Muscle of leg (tissue), 11 donors: ENCODE measurements around the gene HLF. TPM values are rescaled to one million over a fixed set of nuclear protein-coding genes. Genes with fewer than 3 reads are reported as not detected.
A peak's percentile ranks its signal among the peaks of the same experiment; 100 is the strongest.

ENCODE experiments used
- DNase-seq: peaks from one replicate; pipeline ENCODE4 v3.0.0; 2013
- H3K27ac ChIP-seq: one replicate; pipeline ENCODE4 v1.5.1; 2013; ENCODE audit warnings: mild to moderate bottlenecking, low read length, control low read depth
- H3K27me3 ChIP-seq: one replicate; pipeline ENCODE4 v1.6.1; 2013; ENCODE audit warnings: low read length; ENCODE audit not compliant: control insufficient read depth, insufficient read depth
- H3K36me3 ChIP-seq: one replicate; pipeline ENCODE4 v1.6.1; 2013; ENCODE audit warnings: low read length; ENCODE audit not compliant: control insufficient read depth, insufficient read depth
- H3K4me1 ChIP-seq: one replicate; pipeline ENCODE4 v1.6.1; 2013; ENCODE audit warnings: low read length; ENCODE audit not compliant: control insufficient read depth, insufficient read depth
- H3K4me3 ChIP-seq: one replicate; pipeline ENCODE4 v1.5.1; 2013; ENCODE audit warnings: low read length, control low read depth
- H3K9me3 ChIP-seq: replicated peaks from 2 replicates; pipeline ENCODE4 v1.6.1; 2013; ENCODE audit warnings: low read depth, low read length; ENCODE audit not compliant: control insufficient read depth
- WGBS: methylation state at CpG from one replicate; pipeline ENCODE4 v1.1.5; 2013; ENCODE audit warnings: missing lambda C conversion rate; ENCODE audit not compliant: insufficient coverage; 5-methylcytosine and 5-hydroxymethylcytosine counted together
- polyA plus RNA-seq, 8 donors: library from polyadenylated mRNA; unstranded; fragments of 120-200 nt; gene quantifications; one replicate each; pipeline versions ENCODE4 v1.2.1 to v1.2.3, GENCODE V29; 2013; ENCODE audit warnings: inconsistent platforms in 1 of 8, low replicate concordance in 1 of 8; ENCODE audit not compliant: insufficient read length in 8 of 8, insufficient read depth in 1 of 8
- total RNA-seq: library from RNA; stranded (reverse); fragments of 120-200 nt; gene quantifications from one replicate; pipeline ENCODE4 v1.2.4, GENCODE V29; 2013

The HLF gene
- total and polyA plus RNA-seq, 9 donors: 3.3 to 5.9 (median 4.2) TPM

DNA sequence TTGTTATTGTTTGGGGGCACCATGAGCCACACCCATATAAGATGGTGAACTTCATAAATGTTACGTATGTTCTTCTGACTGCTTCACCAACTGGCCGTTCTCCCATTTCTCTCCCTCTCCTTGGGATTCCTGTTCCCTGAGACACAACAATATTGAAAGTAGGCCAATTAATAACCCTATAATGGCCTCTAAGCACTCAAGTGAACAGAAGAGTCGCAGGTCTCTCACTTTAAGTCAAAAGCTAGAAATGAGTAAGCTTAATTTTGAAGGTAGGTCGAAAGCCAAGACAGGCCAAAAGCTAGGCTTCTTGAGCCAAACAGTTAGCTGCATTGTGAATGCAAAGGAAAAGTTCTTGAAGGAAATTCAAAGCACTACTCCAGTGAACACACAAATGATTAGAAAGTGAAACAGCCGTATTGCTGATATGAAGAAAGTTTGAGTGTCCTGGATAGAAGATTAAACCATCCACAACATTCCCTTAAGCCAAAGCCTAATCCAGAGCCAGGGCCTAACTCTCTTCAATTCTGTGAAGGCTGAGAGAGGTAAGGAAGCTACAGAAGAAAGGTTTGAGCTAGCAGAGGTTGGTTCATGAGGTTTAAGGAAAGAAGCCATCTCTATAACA lies 25.8 kb downstream of the HLF start:
- no peak overlapping the region for H3K27ac ChIP-seq
- WGBS: 60% methylated on average over 1 of the region's 5 CpGs

DNA sequence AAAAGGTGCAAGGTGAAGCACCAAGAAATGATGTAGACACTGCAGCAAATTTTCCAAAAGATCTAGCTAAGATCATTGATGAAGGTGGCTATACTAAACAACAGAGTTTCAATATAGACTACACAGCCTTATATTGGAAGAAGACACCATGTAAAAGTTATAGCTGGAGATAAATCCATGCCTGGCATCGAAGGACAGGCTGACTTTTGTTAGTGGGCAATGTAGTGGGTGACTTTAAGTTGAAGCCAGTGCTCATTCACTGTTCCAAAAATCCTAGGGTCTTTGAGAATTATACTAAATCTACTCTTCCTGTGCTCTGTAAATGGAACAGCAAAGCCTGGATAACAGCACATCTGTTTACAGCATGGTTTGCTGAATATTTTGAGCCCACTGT lies 26.4 kb downstream of the HLF start:
- peaks cover 8% of the 10 kb centered on the region for H3K4me1 ChIP-seq
- H3K36me3 ChIP-seq: peaks cover 2% of the 10 kb centered on the region
- no CpG with 5 or more reads among the region's 1 CpG for WGBS
- peaks cover 5% of the 10 kb centered on the region for H3K9me3 ChIP-seq
- no peaks in the 10 kb centered on the region for H3K27me3 ChIP-seq
- H3K27ac ChIP-seq: no peak overlapping the region
- no peak for DNase-seq
- no peak overlapping the region for H3K4me3 ChIP-seq

More for the DNA sequence above, 25.8 kb downstream of the HLF start:
- H3K4me1 ChIP-seq: peaks cover 14% of the 10 kb centered on the region
- no peak overlapping the region for H3K4me3 ChIP-seq
- DNase-seq: no peak
- peaks cover 2% of the 10 kb centered on the region for H3K36me3 ChIP-seq
- no peaks in the 10 kb centered on the region for H3K27me3 ChIP-seq
- peaks cover 5% of the 10 kb centered on the region for H3K9me3 ChIP-seq

DNA sequence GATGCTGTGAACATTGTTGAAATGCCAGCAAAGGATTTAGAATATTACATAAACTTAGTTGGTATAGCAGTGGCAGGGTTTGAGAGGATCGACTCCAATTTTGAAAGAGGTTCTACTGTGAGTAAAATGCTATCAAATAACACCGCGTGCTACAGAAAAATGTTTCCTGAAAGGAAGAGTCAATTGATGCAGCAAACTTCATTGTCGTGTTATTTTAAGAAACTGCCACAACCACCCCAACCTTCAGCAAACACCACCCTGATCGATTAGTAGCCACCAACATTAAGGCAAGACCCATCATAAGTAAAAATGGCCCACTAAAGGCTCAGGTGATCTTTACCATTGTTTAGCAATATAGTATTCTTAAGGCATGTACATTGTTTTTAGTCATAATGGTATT lies 27.3 kb downstream of the HLF start:
- no peaks in the 10 kb centered on the region for H3K27me3 ChIP-seq
- H3K4me1 ChIP-seq: peaks cover 4% of the 10 kb centered on the region
- H3K36me3 ChIP-seq: peaks cover 2% of the 10 kb centered on the region
- no peak overlapping the region for H3K27ac ChIP-seq
- no peak overlapping the region for H3K4me3 ChIP-seq
- H3K9me3 ChIP-seq: peaks cover 5% of the 10 kb centered on the region
- no CpG with 5 or more reads among the region's 5 CpGs for WGBS
- DNase-seq: no peak

DNA sequence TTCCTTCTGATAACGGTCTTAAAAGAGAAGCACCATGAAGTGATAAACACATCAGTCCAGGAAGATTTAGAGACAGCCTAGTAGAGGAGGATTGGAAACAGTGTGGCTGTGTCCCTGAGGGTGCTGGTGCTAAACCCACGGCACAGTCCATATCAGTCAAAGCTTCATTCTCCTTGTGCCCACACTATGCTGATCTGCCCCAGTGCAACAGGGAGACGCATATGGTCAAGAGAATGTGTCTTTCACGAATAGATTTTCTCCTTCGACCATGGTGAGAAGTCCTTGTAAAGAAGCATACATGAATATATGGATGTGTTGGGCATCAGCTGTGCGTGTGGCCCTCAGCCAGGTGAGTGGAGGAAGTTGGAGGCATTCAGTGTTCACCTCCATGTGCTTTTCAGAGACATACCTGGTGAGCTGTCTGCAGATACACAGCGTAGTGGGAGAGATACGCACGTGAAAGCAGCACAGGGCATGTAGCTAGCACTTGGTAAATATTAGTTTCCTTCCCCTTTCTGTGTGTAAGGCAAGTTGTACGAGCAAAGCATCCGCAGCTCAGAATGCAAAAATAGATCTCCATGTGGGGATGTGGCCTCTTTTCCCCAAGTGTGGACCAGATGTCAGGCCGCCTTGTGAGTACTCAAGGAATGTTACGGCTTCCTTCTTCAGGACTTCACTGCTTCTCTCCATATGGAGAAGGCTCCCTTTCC lies 29.4 kb downstream of the HLF start:
- 65% methylated on average over 7 of the region's 13 CpGs for WGBS
- Histone ChIP-seq H3K4me3 (no peak overlapping the region), H3K9me3 (peaks cover 5% of the 10 kb centered on the region), H3K27ac (no peak overlapping the region), H3K27me3 (no peaks in the 10 kb centered on the region), H3K4me1 (peaks cover 4% of the 10 kb centered on the region), H3K36me3 (no peaks in the 10 kb centered on the region)
- peak; percentile 34 for DNase-seq

DNA sequence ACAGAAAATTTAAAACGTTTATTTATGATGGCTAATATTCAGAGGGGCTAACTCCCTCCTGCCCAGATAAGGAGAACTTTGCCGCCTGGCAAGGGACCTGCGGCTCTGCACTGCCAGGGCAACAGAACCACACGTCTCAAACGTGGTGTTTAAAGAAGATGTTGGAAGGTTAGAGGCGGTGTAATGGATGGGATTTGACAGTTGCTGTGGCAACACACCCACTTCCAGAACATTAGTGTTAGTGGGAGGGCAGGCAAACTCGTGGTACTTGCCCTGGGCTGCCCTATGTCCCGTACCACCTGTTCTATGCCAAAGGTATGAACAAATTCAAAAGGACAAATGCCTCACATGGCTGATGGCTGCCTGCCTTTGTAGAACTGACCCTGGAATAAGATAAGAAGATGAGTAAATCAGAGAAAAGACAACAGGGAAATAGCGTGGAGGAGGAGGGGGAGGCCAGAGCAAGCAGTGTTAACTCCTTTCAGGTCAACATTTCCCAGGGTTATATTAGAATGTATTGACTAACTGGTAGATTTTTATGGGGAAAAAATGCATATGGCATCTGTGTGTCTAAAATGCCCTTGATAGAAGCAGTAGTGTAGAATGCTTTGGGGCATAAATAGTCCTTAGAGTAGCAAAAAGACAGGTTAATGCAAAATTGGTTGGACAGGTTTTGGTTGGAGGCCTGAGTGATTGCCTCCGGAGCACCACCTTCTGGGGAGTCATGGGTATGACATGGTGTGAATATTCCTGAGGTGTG lies 30.8 kb downstream of the HLF start:
- no peaks in the 10 kb centered on the region for H3K36me3 ChIP-seq
- H3K27ac ChIP-seq: no peak overlapping the region
- H3K27me3 ChIP-seq: no peaks in the 10 kb centered on the region
- DNase-seq: peak; percentile 57
- no peak overlapping the region for H3K4me3 ChIP-seq
- H3K9me3 ChIP-seq: peaks cover 5% of the 10 kb centered on the region
- 7% methylated on average over 3 of the region's 10 CpGs for WGBS
- peaks cover 4% of the 10 kb centered on the region for H3K4me1 ChIP-seq

DNA sequence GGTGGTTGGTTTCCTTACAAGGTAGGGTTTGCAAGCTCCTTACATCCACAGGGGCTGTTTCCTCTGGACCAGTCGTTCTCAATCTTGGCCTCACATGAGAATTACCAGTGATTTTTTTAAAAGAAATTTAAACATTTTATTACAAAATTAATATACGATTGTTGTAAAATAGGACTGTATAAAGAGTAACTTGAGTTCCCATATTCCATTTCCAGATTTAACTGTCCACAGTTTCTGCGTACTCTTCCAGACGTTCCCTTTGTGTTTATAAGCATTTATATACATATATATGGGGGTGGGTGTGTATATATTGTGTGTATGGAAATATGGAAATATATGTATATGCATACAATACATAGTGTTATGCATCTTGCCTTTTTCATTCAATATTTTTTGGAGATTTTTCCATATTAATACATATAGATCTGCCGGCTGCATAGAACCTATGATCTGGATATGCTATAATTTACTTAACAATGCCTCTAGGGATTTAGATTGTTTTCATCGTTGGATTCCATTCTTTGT lies 31.5 kb downstream of the HLF start:
- no peaks in the 10 kb centered on the region for H3K27me3 ChIP-seq
- DNase-seq: no peak
- WGBS: no CpG with 5 or more reads among the region's 6 CpGs
- H3K9me3 ChIP-seq: no peaks in the 10 kb centered on the region
- H3K27ac ChIP-seq: no peak overlapping the region
- H3K4me3 ChIP-seq: no peak overlapping the region
- no peaks in the 10 kb centered on the region for H3K36me3 ChIP-seq
- peaks cover 4% of the 10 kb centered on the region for H3K4me1 ChIP-seq

DNA sequence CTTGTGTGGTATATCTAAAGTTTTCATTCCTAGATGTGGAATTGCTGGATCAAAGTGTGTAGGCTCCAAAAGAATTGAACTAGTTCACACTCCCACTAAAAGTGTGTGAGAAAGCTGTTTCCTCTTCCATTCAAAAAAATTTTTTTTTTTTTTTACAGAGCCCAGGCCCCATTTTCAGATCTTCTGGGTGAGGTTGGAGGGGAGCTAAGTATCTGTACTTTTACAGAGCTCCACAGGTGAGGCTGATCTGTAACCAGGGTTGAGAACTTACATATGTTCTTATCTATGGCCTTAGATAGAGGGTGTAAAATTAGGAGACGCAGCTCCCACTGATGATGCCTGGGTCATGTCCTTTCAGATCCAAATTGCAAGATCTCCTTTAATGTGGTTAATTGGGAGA lies 31.9 kb downstream of the HLF start:
- H3K4me3 ChIP-seq: no peak overlapping the region
- no peaks in the 10 kb centered on the region for H3K9me3 ChIP-seq
- DNase-seq: no peak
- H3K27ac ChIP-seq: no peak overlapping the region
- peaks cover 6% of the 10 kb centered on the region for H3K4me1 ChIP-seq
- H3K27me3 ChIP-seq: no peaks in the 10 kb centered on the region
- H3K36me3 ChIP-seq: no peaks in the 10 kb centered on the region
- WGBS: no CpG with 5 or more reads among the region's 1 CpG

DNA sequence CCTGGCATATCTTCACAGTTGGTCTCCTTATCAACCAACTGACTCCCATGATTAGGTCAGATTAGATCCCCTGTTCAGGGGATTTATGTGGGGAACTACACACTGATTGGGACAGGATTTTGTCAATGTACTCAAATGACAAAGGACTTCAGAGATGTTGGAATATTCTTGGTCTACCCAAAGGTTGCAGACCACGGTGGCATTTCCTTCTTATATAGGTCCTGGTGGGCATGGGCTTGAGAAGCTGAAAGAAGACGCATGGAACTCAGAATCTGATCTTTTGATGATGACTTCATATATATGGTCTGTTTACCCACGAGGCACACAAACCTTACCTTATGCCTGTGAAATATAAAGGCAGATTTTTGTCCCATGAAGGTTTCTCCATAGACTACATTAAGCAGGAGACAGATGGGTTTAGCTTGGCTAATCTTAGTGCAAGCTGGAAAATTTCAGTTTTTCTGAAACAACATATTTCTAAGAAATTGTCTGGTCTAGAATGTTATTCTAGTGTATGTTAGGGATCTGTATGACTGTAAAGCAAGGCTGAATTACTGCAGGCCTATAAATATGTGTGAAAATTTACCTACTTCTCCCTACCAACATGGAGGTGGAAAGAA lies 33.5 kb downstream of the HLF start:
- Histone ChIP-seq H3K36me3 (no peaks in the 10 kb centered on the region), H3K4me3 (no peak overlapping the region), H3K4me1 (peaks cover 6% of the 10 kb centered on the region), H3K27ac (no peak overlapping the region), H3K27me3 (no peaks in the 10 kb centered on the region), H3K9me3 (no peaks in the 10 kb centered on the region)
- no CpG with 5 or more reads among the region's 3 CpGs for WGBS
- DNase-seq: no peak

DNA sequence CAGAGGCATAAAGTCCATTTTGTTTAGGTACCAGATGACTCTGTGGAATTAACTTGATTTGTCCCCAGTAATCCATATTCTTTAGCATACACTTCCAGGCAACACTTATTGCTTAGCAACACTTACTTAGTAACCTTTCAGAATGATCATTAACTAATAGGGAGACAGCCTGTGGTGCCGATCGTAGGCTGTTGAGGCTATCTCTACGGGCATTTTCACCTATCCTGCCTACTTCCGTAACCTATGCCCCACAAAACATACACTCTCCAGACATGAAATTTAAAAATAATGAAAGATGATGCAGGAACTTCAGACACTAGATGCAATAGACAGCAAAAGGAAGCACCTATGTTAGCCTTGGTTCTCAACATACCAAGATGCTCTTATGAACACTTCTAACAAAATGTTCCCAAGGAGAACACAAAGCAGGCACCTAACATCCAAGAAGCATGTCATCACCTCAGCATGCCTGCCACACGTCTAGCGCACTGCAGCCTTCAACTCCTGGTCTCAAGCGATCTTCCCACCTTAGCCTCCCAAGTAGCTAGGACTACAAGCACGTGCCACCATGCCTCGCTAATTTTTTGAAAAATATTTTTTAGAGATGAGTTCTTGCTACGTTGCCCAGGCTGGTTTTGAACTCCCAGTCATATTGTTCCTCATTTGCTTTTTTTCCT lies 34.5 kb downstream of the HLF start:
- Histone ChIP-seq H3K27ac (no peak overlapping the region), H3K4me3 (no peak overlapping the region), H3K9me3 (no peaks in the 10 kb centered on the region), H3K4me1 (peaks cover 4% of the 10 kb centered on the region), H3K36me3 (no peaks in the 10 kb centered on the region), H3K27me3 (no peaks in the 10 kb centered on the region)
- DNase-seq: no peak
- WGBS: 85% methylated on average over 4 of the region's 10 CpGs
